ENCODE data around the gene MMP27. TPM values are rescaled to one million over a fixed set of nuclear protein-coding genes. Genes with fewer than 3 reads are reported as not detected.

The MMP27 gene
- total RNA-seq, 1 experiment from 2014 or later, result not detected

GRCh38 chr11:102685754-102686153 lies 19.8 kb downstream of the MMP27 start:
- Histone ChIP-seq H2BK20ac (ENCODE audit: low read depth, low read length, poor library complexity, severe bottlenecking) (no peak overlapping the region), H3K14ac (ENCODE audit: insufficient read depth, low read length) (no peak overlapping the region), H2BK120ac (ENCODE audit: low read depth, low read length, poor library complexity, severe bottlenecking) (no peak overlapping the region), H3K9me3 (ENCODE audit: control insufficient read depth, low read depth, low read length) (no peaks in the 10 kb centered on the region), H3K79me2 (ENCODE audit: insufficient read depth, low read length) (no peaks in the 10 kb centered on the region), H2BK5ac (ENCODE audit: insufficient read length, low read length) (no peak overlapping the region), H3K23me2 (ENCODE audit: insufficient read length, low read depth, low read length, poor library complexity, severe bottlenecking) (no peaks in the 10 kb centered on the region), H3K56ac (ENCODE audit: insufficient read length, low read depth, low read length) (no peak overlapping the region), H3K79me1 (ENCODE audit: insufficient read depth, low read depth, low read length, poor library complexity, severe bottlenecking) (no peaks in the 10 kb centered on the region), H4K20me1 (ENCODE audit: control insufficient read depth, insufficient read depth, insufficient read length) (no peaks in the 10 kb centered on the region), H2BK15ac (ENCODE audit: low read depth, low read length) (no peak overlapping the region), H3K4me1 (ENCODE audit: insufficient read depth, low read length) (no peaks in the 10 kb centered on the region; the same call in 1 of the 2 replicates), H4K91ac (ENCODE audit: insufficient read length, low read depth, low read length) (no peak overlapping the region), H4K5ac (ENCODE audit: insufficient read length, low read depth, low read length) (no peak overlapping the region), H3K9ac (ENCODE audit: extremely low read depth, insufficient read length, low read length) (no peak overlapping the region), H3K4ac (ENCODE audit: low read depth, low read length) (no peak overlapping the region), H3K23ac (ENCODE audit: insufficient read length, low read depth, low read length) (no peak overlapping the region), H2BK12ac (ENCODE audit: insufficient read length, low read depth, low read length) (no peak overlapping the region), H2AFZ (ENCODE audit: low read length) (no peak overlapping the region), H2AK5ac (ENCODE audit: insufficient read length, low read length) (no peak overlapping the region), H4K8ac (replicated peaks; ENCODE audit: insufficient read length, low read depth, low read length) (no peak overlapping the region), H3T11ph (ENCODE audit: low read length) (no peak overlapping the region), H3K18ac (ENCODE audit: insufficient read length, low read depth, low read length) (no peak overlapping the region), H3K27ac (ENCODE audit: insufficient read length, low read depth, low read length) (no peak overlapping the region), H3K4me2 (ENCODE audit: insufficient read depth, insufficient read length, low read length) (no peak overlapping the region), H3K27me3 (ENCODE audit: insufficient read depth, low read length) (no peaks in the 10 kb centered on the region)
- WGBS (ENCODE audit: extremely low coverage, insufficient read length, low lambda C conversion rate), result no CpG with 5 or more reads among the region's 2 CpGs
- Mint-ChIP-seq H3K4me1 (peaks cover 15 to 22% of the 10 kb centered on the region in 2 experiments), H3K27me3 (ENCODE audit: low read depth) (no peaks in the 10 kb centered on the region), H3K27ac (no peak overlapping the region), H3K9me3 (peaks cover 3% of the 10 kb centered on the region in 2 experiments; a peak in 4 of 5 replicates), H3K4me3 (no peak overlapping the region), H3K36me3 (ENCODE audit: insufficient read depth in 1 of 3, low read depth in 3 of 3) (peaks cover 0 to 4% (median 2%) of the 10 kb centered on the region in 3 experiments; a peak in 3 of 7 replicates)
- no peak for TF ChIP-seq CTCF (conservative IDR thresholded peaks at IDR 0.05)
- no peak for DNase-seq
